HepG2 (cell line): Measurements from ENCODE around the gene KEL. TPM values are rescaled to one million over a fixed set of nuclear protein-coding genes. Genes with fewer than 3 reads are reported as not detected.

Source experiments
- BCL6 ChIP-seq: IDR thresholded peaks from 2 replicates; pipeline ENCODE4 v1.6.1; 2016; ENCODE audit warnings: missing genetic modification reagents, missing compliant biosample characterization
- CBX5 ChIP-seq: sonication (generic); formaldehyde crosslinking; IDR thresholded peaks from 2 replicates; pipeline ENCODE4 v1.4.0; 2020; ENCODE audit warnings: missing genetic modification reagents, borderline replicate concordance
- CEBPB ChIP-seq: IDR thresholded peaks from 2 replicates; pipeline ENCODE4 v1.6.1; 2011; ENCODE audit warnings: low read depth, low read length, improper control_type of control experiment, borderline replicate concordance
- ERF ChIP-seq: IDR thresholded peaks from 2 replicates; pipeline ENCODE4 v1.6.1; 2018; ENCODE audit warnings: missing biosample characterization, missing genetic modification reagents
- JARID2 ChIP-seq: sonication (generic); formaldehyde crosslinking; IDR thresholded peaks from 2 replicates; pipeline ENCODE4 v1.8.1; 2023; ENCODE audit warnings: missing genetic modification reagents, inconsistent platforms; ENCODE audit not compliant: insufficient replicate concordance
- MIXL1 ChIP-seq: IDR thresholded peaks from 2 replicates; pipeline ENCODE4 v1.6.1; 2016
- NFKB2 ChIP-seq: sonication (generic); formaldehyde crosslinking; IDR thresholded peaks from 2 replicates; pipeline ENCODE4 v1.4.0; 2020; ENCODE audit warnings: missing genetic modification reagents, borderline replicate concordance
- PHB2 ChIP-seq: fragments of 450-650 bp; IDR thresholded peaks from 2 replicates; pipeline ENCODE4 v1.6.1; 2018; ENCODE audit not compliant: partially characterized antibody
- RAD21 ChIP-seq: fragments of 450-650 bp; formaldehyde crosslinking; IDR thresholded peaks from 2 replicates; pipeline ENCODE4 v1.5.0; 2020; ENCODE audit warnings: mild to moderate bottlenecking
- REPIN1 ChIP-seq: sonication (generic); formaldehyde crosslinking; IDR thresholded peaks from 2 replicates; pipeline ENCODE4 v1.8.0; 2022; ENCODE audit warnings: missing genetic modification reagents, low read depth, mild to moderate bottlenecking, borderline replicate concordance
- SMC3 ChIP-seq: IDR thresholded peaks from 2 replicates; pipeline ENCODE4 v1.6.1; 2011; ENCODE audit warnings: low read length, improper control_type of control experiment
- TGIF2 ChIP-seq: IDR thresholded peaks from 2 replicates; pipeline ENCODE4 v1.6.1; 2016; ENCODE audit warnings: control low read depth, missing compliant biosample characterization
- ZFP36L1 ChIP-seq: sonication (generic); formaldehyde crosslinking; IDR thresholded peaks from 2 replicates; pipeline ENCODE4 v1.8.0; 2022; ENCODE audit warnings: mild to moderate bottlenecking, missing genetic modification reagents, moderate library complexity
- ZNF329 ChIP-seq: sonication (generic); formaldehyde crosslinking; IDR thresholded peaks from 2 replicates; pipeline ENCODE4 v1.9.0; 2021; ENCODE audit warnings: low read depth, mild to moderate bottlenecking, missing genetic modification reagents
- ZNF33B ChIP-seq: sonication (generic); formaldehyde crosslinking; IDR thresholded peaks from 2 replicates; pipeline ENCODE4 v1.5.1; 2020; ENCODE audit warnings: mild to moderate bottlenecking, missing genetic modification reagents
- ZNF775 ChIP-seq: sonication (generic); formaldehyde crosslinking; IDR thresholded peaks from 2 replicates; pipeline ENCODE4 v1.4.0; 2020; ENCODE audit warnings: missing genetic modification reagents, mild to moderate bottlenecking, moderate library complexity, borderline replicate concordance
- polyA plus RNA-seq, 8 experiments: library from polyadenylated mRNA; depleted of rRNA in 3 of 8; stranded (reverse) in 7 of 8; unstranded in 1 of 8; fragments of >200 nt; fragmentation: Illumina TruSeq in 4 of 8; extraction: Trizol in 4 of 8; gene quantifications; 2 replicates each; pipeline versions ENCODE4 v1.2.1 to v1.2.3, GENCODE V29; 2011 to 2016; ENCODE audit warnings: low read depth in 4 of 8, missing spikeins in 1 of 8, mixed read lengths in 1 of 8; ENCODE audit not compliant: insufficient read depth in 1 of 8
- total RNA-seq, 5 experiments: library from RNA; depleted of rRNA; stranded (reverse); fragments of >200 nt; fragmentation: Illumina TruSeq; extraction: Trizol; gene quantifications; 2 replicates each; pipeline ENCODE4 v1.2.3, GENCODE V29; 2016; ENCODE audit warnings: low read depth in 1 of 5
- TF ChIP-seq, protein P1 (sequence below): IDR thresholded peaks from 2 replicates; pipeline ENCODE4 v1.6.1; 2016; ENCODE audit warnings: low read depth, control low read depth
- TF ChIP-seq, protein P2 (sequence below): sonication (generic); formaldehyde crosslinking; IDR thresholded peaks from 2 replicates; pipeline ENCODE4 v1.5.1; 2020; ENCODE audit warnings: mild to moderate bottlenecking, moderate library complexity, missing genetic modification reagents
- TF ChIP-seq, protein P3 (sequence below): sonication (generic); formaldehyde crosslinking; IDR thresholded peaks from 2 replicates; pipeline ENCODE4 v1.4.0; 2020; ENCODE audit warnings: low read depth, mild to moderate bottlenecking, missing genetic modification reagents
- TF ChIP-seq, protein P4 (sequence below): sonication (generic); formaldehyde crosslinking; IDR thresholded peaks from 2 replicates; pipeline ENCODE4 v1.8.1; 2023; ENCODE audit warnings: mild to moderate bottlenecking, missing genetic modification reagents
- TF ChIP-seq, protein P5 (sequence below): sonication (generic); formaldehyde crosslinking; IDR thresholded peaks from 2 replicates; pipeline ENCODE4 v1.5.0; 2020; ENCODE audit warnings: mild to moderate bottlenecking, missing genetic modification reagents, moderate library complexity
- TF ChIP-seq, protein P6 (sequence below): sonication (generic); formaldehyde crosslinking; conservative IDR thresholded peaks from 2 replicates; pipeline ENCODE4 v1.4.0; 2020; ENCODE audit warnings: missing genetic modification reagents

Gene KEL
- total and polyA plus RNA-seq, 2 of the 13 experiments (the other 11 are each of a cell fraction or from before 2014, with no cell fraction given): 0.03 TPM; not detected in 1

- TF ChIP-seq, protein P1, sequence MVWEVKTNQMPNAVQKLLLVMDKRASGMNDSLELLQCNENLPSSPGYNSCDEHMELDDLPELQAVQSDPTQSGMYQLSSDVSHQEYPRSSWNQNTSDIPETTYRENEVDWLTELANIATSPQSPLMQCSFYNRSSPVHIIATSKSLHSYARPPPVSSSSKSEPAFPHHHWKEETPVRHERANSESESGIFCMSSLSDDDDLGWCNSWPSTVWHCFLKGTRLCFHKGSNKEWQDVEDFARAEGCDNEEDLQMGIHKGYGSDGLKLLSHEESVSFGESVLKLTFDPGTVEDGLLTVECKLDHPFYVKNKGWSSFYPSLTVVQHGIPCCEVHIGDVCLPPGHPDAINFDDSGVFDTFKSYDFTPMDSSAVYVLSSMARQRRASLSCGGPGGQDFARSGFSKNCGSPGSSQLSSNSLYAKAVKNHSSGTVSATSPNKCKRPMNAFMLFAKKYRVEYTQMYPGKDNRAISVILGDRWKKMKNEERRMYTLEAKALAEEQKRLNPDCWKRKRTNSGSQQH: no peak
- TF ChIP-seq BCL6: no peak
- TF ChIP-seq CEBPB: no peak
- TF ChIP-seq, protein P2, sequence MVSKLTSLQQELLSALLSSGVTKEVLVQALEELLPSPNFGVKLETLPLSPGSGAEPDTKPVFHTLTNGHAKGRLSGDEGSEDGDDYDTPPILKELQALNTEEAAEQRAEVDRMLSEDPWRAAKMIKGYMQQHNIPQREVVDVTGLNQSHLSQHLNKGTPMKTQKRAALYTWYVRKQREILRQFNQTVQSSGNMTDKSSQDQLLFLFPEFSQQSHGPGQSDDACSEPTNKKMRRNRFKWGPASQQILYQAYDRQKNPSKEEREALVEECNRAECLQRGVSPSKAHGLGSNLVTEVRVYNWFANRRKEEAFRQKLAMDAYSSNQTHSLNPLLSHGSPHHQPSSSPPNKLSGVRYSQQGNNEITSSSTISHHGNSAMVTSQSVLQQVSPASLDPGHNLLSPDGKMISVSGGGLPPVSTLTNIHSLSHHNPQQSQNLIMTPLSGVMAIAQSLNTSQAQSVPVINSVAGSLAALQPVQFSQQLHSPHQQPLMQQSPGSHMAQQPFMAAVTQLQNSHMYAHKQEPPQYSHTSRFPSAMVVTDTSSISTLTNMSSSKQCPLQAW (CRISPR knock-in tag): no peak
- 0 out of 2 replicates have a peak, but pooled peaks have one; percentile 38 for TF ChIP-seq ERF
- TF ChIP-seq ZNF775 (CRISPR knock-in tag): no peak
- TF ChIP-seq NFKB2 (CRISPR knock-in tag): no peak
- no peak for TF ChIP-seq ZFP36L1 (CRISPR knock-in tag)
- TF ChIP-seq, protein P3, sequence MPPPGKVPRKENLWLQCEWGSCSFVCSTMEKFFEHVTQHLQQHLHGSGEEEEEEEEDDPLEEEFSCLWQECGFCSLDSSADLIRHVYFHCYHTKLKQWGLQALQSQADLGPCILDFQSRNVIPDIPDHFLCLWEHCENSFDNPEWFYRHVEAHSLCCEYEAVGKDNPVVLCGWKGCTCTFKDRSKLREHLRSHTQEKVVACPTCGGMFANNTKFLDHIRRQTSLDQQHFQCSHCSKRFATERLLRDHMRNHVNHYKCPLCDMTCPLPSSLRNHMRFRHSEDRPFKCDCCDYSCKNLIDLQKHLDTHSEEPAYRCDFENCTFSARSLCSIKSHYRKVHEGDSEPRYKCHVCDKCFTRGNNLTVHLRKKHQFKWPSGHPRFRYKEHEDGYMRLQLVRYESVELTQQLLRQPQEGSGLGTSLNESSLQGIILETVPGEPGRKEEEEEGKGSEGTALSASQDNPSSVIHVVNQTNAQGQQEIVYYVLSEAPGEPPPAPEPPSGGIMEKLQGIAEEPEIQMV (CRISPR knock-in tag): no peak
- peak; percentile 36 for TF ChIP-seq JARID2
- TF ChIP-seq TGIF2 (CRISPR knock-in tag): no peak
- no peak for TF ChIP-seq ZNF329
- TF ChIP-seq REPIN1 (CRISPR knock-in tag): peak; percentile 28; the same call in 1 of the 2 replicates
- TF ChIP-seq, protein P4, sequence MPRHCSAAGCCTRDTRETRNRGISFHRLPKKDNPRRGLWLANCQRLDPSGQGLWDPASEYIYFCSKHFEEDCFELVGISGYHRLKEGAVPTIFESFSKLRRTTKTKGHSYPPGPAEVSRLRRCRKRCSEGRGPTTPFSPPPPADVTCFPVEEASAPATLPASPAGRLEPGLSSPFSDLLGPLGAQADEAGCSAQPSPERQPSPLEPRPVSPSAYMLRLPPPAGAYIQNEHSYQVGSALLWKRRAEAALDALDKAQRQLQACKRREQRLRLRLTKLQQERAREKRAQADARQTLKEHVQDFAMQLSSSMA (CRISPR knock-in tag): no peak
- TF ChIP-seq CBX5 (CRISPR knock-in tag): peak; percentile 40; the same call in 1 of the 2 replicates
- TF ChIP-seq MIXL1 (CRISPR knock-in tag): 0 out of 2 replicates have a peak, but pooled peaks have one; percentile 23
- no peak for TF ChIP-seq ZNF33B (CRISPR knock-in tag)
- TF ChIP-seq PHB2: no peak
- TF ChIP-seq, protein P5, sequence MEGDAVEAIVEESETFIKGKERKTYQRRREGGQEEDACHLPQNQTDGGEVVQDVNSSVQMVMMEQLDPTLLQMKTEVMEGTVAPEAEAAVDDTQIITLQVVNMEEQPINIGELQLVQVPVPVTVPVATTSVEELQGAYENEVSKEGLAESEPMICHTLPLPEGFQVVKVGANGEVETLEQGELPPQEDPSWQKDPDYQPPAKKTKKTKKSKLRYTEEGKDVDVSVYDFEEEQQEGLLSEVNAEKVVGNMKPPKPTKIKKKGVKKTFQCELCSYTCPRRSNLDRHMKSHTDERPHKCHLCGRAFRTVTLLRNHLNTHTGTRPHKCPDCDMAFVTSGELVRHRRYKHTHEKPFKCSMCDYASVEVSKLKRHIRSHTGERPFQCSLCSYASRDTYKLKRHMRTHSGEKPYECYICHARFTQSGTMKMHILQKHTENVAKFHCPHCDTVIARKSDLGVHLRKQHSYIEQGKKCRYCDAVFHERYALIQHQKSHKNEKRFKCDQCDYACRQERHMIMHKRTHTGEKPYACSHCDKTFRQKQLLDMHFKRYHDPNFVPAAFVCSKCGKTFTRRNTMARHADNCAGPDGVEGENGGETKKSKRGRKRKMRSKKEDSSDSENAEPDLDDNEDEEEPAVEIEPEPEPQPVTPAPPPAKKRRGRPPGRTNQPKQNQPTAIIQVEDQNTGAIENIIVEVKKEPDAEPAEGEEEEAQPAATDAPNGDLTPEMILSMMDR (CRISPR knock-in tag): peak; percentile 93
- TF ChIP-seq, protein P6, sequence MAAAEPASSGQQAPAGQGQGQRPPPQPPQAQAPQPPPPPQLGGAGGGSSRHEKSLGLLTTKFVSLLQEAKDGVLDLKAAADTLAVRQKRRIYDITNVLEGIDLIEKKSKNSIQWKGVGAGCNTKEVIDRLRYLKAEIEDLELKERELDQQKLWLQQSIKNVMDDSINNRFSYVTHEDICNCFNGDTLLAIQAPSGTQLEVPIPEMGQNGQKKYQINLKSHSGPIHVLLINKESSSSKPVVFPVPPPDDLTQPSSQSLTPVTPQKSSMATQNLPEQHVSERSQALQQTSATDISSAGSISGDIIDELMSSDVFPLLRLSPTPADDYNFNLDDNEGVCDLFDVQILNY: no peak
- TF ChIP-seq RAD21: peak; percentile 84
- TF ChIP-seq SMC3: peak; percentile 88
Observed at GRCh38 chr7:143008007-143008901, 46.1 kb upstream of the KEL start (continued).
